Mucosa of descending colon (tissue), 3 donors: ENCODE measurements around the gene SLC25A23. TPM values are rescaled to one million over a fixed set of nuclear protein-coding genes. Genes with fewer than 3 reads are reported as not detected.

Source experiments
- ATAC-seq: fragments of 200-7000 bp; cut with Tn5 transposase; one replicate; pipeline ENCODE4 v1.9.1; 2020; ENCODE audit warnings: mild to moderate bottlenecking, moderate library complexity
- DNase-seq, 3 donors: peaks; one replicate each; pipeline ENCODE4 v3.0.0-alpha.2; 2020
- H3K36me3 ChIP-seq: fragments of 200-600 bp; one replicate; pipeline ENCODE4 v1.8.0; 2021; ENCODE audit warnings: low read depth, mild to moderate bottlenecking
- H3K4me1 ChIP-seq: fragments of 200-600 bp; one replicate; pipeline ENCODE4 v1.8.0; 2021; ENCODE audit warnings: low read depth, mild to moderate bottlenecking
- H3K4me3 ChIP-seq: fragments of 200-600 bp; one replicate; pipeline ENCODE4 v1.8.0; 2021; ENCODE audit warnings: mild to moderate bottlenecking
- H3K9me3 ChIP-seq: fragments of 200-600 bp; one replicate; pipeline ENCODE4 v1.8.0; 2021; ENCODE audit warnings: mild to moderate bottlenecking
- intact Hi-C, 2 donors: fragments of 100-400 bp; cut with DNase I in 1 of 2; cut with micrococcal nuclease in 1 of 2; formaldehyde crosslinking; loops; one replicate each; pipeline versions ENCODE4 v1.11.0 to v1.11.1; 2022; cut with DNase I, micrococcal nuclease
- total RNA-seq, 3 donors: library from RNA; stranded (reverse); fragmentation: NEBNext Ultra II Directional in 2 of 3; extraction: Animal tissue kit (Norgen Biotek cat#: 25700) in 2 of 3; gene quantifications; one replicate each; pipeline versions ENCODE4 v1.2.1 to v1.2.4, GENCODE V29; 2021 to 2023
- TF ChIP-seq, protein P1 (sequence below): fragments of 200-600 bp; IDR thresholded peaks from one replicate; pipeline ENCODE4 v1.8.0; 2022; ENCODE audit warnings: antibody characterized with exemption, mild to moderate bottlenecking
- donor health status: DM: no; HTN: no; CAD: no; lungs with moderate emphysema.
- donor health status: DM: no; HTN: no; CAD: no.
- donor health status: DM: no; HTN: yes; CAD: no.

SLC25A23 gene
- total RNA-seq, 3 donors from 2014 or later = 106 to 181 (median 116) TPM

DNA sequence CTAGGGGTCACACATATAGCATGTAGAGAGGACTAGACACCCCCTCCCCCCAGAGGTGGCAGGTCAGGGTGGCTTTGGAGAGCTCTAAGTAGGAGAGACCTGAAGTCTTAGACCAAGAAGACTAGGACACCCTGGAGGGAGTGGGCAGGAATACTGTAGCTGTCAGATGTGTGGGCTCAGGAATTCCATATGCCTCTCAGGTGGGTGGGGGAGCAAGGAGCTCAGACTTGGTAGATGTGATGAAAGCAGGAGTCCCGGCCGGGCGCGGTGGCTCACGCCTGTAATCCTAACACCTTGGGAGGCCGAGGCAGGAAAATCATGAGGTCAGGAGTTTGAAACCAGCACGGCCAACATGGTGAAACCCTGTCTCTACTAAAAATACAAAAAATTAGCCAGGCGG lies 6.1 kb upstream of the SLC25A23 start:
- intact Hi-C loops = no loop called here
- Histone ChIP-seq H3K4me3 (no peak overlapping the region), H3K36me3 (no peaks in the 10 kb centered on the region), H3K4me1 (peaks cover 25% of the 10 kb centered on the region), H3K9me3 (no peaks in the 10 kb centered on the region)
- ATAC-seq = no peak
- no peak for DNase-seq
- TF ChIP-seq, protein P1, sequence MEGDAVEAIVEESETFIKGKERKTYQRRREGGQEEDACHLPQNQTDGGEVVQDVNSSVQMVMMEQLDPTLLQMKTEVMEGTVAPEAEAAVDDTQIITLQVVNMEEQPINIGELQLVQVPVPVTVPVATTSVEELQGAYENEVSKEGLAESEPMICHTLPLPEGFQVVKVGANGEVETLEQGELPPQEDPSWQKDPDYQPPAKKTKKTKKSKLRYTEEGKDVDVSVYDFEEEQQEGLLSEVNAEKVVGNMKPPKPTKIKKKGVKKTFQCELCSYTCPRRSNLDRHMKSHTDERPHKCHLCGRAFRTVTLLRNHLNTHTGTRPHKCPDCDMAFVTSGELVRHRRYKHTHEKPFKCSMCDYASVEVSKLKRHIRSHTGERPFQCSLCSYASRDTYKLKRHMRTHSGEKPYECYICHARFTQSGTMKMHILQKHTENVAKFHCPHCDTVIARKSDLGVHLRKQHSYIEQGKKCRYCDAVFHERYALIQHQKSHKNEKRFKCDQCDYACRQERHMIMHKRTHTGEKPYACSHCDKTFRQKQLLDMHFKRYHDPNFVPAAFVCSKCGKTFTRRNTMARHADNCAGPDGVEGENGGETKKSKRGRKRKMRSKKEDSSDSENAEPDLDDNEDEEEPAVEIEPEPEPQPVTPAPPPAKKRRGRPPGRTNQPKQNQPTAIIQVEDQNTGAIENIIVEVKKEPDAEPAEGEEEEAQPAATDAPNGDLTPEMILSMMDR = no peak

DNA sequence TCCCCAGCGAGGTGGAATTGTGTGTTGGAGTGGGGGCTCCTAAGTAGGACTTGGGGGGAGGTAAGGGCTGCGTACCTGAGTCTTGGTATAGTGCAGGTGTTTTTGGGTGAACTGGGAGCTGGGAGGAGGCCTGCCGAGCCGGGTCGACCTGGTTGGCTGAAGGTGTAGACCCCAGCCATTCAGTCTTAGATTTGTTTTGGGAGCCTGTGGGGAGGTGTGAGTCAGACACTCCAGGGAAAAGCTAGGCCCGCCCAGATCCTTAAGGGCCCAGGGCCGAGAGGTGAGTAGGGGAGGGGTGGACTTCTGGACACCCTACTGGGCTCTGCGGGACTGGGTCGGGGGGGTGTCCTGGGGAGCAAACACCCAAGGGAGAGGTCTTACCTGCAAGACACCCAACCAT lies 5.4 kb upstream of the SLC25A23 start:
- H3K9me3 ChIP-seq = no peaks in the 10 kb centered on the region
- DNase-seq (no peak), ATAC-seq (no peak)
- peaks cover 25% of the 10 kb centered on the region for H3K4me1 ChIP-seq
- peak overlapping the region; percentile 63 for H3K4me3 ChIP-seq
- H3K36me3 ChIP-seq = no peaks in the 10 kb centered on the region
- intact Hi-C loops = no loop called here
- TF ChIP-seq, protein P1 = no peak

DNA sequence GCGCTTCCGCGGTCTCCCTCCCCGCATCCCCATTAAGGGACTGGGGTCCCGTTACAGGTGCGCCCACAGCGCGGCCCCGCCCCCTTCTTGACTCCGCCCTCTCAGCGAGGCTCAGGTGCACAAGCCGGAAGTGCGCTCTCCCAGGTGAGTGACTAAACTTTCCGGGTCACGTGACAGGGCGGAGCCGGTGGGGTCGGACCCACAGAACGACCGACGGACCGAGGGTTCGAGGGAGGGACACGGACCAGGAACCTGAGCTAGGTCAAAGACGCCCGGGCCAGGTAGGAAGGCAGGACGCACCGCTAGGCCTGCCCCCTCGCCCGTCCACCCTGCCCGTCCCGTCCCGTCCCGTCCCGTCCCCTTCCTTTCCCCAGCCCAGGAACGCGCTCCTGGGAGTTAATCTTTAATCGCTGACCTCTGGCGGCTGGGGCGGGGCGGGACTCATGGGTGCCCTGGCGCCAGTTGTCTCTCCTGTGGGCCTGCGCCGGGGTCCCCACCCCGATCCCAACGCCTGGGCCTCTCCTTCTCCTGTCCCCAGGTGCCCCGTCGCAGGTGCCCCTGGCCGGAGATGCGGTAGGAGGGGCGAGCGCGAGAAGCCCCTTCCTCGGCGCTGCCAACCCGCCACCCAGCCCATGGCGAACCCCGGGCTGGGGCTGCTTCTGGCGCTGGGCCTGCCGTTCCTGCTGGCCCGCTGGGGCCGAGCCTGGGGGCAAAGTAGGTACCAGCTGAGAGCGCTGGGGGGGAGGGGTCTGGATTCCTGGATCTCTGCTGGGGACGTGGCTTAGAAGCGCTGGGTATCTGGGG lies 4.7 kb upstream of the SLC25A23 start, which contains the start of gene CRB3:
CRB3 (plus strand) TSS at position 202 of the 804 bp plus-strand sequence; CDS start at position 633, 431 bp downstream.
- ATAC-seq (peak; percentile 65), DNase-seq (peak; percentile 96 to 99 (median 97))
- Histone ChIP-seq H3K4me3 (peak within 1 kb of the TSS; percentile 63), H3K4me1 (peaks cover 25% of the 10 kb centered on the region), H3K9me3 (no peaks in the 10 kb centered on the region), H3K36me3 (no peaks in the 10 kb centered on the region)
- TF ChIP-seq, protein P1 = no peak
- intact Hi-C loops = no loop called here

- DNase-seq (peak; percentile 98 to 99 (median 98)), ATAC-seq (peak; percentile 76)
- peak overlapping the region; percentile 56 for H3K4me3 ChIP-seq
- TF ChIP-seq, protein P1 = peak; percentile 57
- intact Hi-C loops = no loop called here
- no peaks in the 10 kb centered on the region for H3K36me3 ChIP-seq
- no peaks in the 10 kb centered on the region for H3K9me3 ChIP-seq
- H3K4me1 ChIP-seq = peaks cover 31% of the 10 kb centered on the region
Measured at GRCh38 chr19:6460099-6460884, 700 bp upstream of the SLC25A23 start.

DNA sequence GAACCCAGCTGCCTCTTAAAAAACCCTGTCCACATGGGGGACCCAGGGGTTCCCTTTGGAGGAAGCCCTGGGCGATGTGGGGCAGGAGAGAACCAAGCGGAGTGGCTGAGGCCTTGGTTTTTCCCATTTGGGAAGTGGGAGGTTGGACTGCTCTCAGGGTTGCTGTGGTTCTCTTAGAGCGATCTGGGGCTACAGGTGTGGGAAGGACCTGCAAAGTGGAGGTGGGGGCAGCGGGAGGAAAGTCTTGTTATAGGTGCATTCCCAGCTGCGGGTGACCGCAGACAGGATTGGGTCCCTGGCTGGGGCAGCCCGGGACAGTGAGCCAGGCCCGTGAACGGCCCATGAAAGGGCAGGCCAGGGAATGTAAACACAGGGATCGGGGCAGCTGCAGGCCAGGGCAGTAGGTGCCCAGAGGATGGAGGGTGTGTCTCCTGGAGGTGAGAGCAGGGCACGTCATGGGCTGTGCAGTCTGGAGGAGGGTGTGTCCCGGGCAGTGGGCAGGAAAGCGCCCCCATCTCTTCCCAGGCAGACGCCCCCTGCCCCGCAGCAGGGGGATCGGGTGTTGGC lies 814 bp downstream of the SLC25A23 start:
- Histone ChIP-seq H3K4me3 (peak overlapping the region; percentile 56), H3K36me3 (peaks cover 8% of the 10 kb centered on the region), H3K9me3 (peaks cover 6% of the 10 kb centered on the region), H3K4me1 (peaks cover 27% of the 10 kb centered on the region)
- peak; percentile 38 to 67 (median 67) for DNase-seq
- peak; percentile 27 for ATAC-seq
- TF ChIP-seq, protein P1 = no peak
- intact Hi-C loops = no loop called here
